Non-pigmented ciliary epithelial cell (primary cell): ENCODE results near the gene KBTBD12.

Experiments used
- DNase-seq: peaks from one replicate; pipeline ENCODE4 v3.0.0-alpha.2; 2010; ENCODE audit warnings: low read depth

KBTBD12 gene

DNA sequence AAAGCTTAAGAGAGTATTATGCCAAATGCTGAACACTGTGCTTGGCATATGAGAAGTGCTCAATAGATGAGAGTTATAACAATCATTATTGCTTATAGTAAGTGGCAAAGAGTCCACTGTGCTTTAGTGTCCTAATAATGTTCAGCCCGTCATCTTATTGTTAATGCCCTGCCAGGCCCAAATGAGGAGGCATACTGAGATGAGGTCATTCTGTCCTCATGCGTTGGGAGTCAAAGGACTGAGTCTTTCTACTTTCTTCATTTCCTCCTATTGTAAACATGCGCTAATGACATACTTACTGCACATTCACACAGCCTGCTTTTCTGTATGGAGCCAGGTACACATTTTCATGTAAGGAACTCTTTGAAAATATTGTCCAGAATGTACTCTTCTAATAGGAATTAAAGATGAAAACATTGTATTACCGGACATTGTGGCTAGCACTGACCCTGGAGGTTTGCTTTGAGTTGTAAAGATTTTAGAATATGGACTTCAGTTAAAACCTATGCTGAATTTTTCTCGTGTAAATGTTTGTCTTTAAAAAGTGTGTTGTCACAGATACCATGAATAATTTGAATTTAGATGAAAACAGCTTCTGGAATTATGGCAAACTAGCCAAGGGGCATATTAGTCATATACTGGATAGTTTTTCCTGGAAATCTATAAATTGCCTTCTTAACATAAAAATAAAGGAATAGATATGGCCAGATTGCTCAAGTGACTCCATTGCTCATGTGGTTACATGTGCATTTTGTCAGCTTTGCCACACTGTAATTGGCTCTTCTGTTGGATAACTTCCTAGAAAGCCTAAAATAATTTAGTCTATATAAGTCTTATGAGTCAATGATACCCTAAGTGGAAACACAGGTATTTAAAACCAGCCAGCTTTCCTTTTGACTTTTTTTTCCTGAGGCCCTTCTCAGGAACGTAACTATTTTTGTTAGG lies 38.3 kb downstream of the KBTBD12 start:
- DNase-seq = no peak

DNA sequence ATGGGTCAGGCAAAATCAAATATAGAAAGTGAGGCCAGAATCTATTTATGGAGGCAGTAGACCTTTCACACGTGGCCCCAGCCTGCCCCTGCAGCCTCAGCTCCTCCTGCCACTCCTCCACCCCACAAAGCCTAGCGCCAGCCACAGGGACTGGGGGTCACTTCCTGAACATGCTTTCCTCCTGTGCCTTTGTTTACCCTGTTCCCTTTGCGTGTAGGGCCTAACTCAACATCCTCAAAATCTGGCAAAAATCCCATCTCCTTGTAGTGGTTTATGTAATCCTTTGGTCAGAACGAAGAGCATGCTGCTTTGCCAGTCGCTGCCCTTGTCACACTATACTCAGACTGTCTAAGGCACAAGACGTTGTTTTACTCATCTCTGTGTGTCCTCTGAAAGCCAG lies 39.6 kb downstream of the KBTBD12 start:
- DNase-seq = no peak

DNA sequence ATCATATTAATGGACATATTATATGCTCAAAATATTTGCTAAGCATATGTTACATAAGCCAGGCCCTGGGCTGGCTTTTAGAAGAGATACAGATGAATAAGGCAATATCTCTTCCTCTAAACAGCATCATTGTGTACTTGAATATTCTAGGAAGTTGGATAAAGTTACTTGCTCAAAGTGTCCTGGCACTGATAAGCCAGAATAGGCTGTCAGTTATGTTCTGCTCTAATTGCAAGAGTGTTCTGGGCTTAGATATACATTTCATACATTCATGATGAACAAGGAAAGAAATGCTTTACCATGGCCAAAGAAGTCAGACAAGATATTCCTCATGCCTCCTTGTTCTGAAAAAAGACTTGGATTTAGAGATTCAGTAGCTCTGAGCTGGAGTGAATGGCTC lies 40.7 kb downstream of the KBTBD12 start:
- DNase-seq = no peak

DNA sequence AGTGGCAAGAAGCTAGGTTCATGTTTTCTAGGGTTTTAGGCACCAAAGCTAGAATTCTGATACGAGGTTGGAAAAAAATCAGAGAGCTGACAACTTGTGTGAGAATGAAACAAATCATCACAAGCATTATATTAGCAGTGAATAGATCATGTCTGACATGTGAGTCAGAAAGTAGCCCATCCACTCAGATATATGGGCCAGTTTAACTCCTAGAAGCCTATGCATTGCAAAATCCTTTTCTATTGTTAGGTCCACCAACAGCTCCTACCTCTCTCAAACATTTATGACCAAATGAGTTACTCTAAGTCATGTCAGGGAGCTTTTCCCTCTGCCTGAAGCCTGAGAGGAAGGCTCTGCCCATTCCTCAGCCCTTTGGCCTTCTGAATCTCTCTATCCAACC lies 44.0 kb downstream of the KBTBD12 start:
- no peak for DNase-seq

DNA sequence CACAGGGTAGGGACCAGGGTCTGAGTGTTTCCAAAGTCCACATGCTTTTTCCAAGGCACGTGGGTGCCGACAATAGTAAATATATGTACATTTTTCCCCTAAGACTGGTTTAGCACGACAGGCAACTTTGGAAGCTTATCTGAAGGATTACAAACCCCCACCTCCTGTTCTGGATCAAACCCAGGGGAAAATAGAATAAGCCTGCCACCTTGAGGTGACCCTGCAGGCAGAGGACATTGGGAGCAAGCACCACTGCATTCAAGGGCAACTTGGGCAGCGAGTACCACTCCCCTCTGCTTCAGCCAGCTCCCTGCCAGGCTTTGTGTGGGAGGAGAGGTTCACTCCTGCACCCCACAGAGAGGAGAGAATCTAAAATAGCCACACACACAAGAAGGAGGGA lies 44.8 kb downstream of the KBTBD12 start:
- DNase-seq = no peak

DNA sequence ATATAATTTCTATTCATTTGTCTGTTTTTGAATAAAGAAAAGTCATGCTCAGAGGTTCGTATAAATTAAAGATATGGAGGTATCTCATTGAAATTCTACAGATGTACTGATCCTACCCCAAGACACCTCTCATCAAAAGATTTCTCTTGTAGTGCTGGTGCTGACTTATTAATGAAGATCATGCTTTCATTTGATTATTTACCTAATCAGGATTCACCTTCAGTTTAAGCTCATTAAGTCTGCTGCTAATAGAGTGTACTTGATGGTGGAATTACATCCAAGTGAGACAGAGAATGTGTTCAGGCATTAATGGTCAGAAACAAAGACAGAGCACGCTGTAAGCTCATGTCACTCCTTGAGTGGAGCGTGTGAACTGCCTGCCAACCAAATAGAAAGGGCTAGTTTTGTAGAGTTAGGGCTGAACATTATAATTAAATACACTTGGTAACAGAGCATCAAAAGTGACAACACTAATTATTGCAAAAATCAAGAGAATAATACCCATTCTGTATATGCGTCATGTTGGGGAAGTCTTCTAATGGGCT lies 45.5 kb downstream of the KBTBD12 start:
- no peak for DNase-seq

DNA sequence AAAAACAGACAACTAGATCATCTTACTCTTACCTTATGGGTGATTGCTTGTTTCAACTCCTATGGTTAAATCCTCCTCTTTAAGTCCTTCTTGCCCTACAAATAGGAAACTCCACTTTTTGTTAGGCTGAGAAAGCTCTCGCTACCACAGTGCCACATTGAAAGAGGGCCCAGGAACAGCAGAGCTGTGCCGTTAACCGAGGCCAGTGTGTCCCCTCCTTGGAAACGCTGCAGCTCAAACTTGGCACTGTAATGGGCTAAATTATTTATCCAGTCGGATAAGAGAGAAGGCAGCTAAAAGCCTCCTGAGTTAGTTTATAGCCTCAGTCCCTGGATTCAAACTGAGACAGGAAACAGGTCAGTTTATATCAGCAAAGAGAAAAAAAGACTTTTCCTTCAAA lies 46.1 kb downstream of the KBTBD12 start:
- no peak for DNase-seq

DNA sequence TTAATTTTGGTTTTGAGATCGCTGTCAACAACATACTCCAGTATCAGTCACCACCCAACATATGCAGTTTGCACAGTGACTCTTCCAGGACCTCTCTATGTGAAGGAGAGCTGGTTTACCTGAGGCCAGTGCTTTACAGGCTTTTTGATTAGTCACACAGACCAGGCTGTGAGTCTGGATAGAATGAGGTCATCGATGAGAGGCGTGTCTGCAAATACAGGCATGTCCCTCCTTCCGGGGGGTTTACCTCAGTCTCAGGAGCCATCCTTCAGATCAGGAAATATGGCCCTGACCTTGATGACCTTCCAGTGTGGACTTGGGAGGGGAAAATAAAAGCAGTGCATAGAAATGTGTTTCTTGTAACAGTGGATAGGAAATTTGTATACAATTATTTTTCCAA lies 46.9 kb downstream of the KBTBD12 start:
- no peak for DNase-seq

DNA sequence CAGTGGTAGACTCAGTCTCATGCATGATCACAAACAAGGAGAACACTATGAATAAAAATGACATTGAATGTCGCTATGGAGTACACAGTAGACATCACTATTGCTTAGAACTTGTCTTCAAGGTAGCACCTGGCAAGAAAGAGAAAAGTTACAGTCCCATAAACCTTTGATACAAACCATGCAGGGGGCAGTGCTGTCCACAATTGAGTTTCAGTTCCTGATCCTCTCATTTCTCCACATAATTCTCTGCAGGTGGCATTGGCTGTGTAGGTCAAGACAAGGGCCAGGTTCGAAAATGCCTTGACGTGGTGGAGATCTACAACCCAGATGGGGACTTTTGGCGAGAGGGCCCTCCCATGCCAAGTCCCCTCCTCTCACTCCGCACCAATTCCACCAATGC lies 47.9 kb downstream of the KBTBD12 start:
- DNase-seq = no peak

DNA sequence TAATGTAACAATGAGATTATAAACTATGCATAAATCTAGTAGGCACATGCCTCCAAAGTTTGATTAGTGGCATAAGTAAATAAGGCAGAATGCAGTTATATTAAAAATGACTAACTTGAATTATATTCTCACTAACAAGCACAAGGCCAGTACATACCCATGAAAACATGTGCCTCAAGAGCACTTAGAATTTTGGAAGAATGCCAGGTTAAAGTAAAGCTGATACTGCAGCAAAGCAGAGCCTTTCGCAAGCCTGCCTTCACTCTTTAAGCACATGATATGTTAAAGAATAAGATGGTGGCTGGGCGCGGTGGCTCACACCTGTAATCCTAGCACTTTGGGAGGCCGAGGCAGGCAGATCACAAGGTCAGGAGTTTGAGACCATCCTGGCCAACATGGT lies 49.0 kb downstream of the KBTBD12 start:
- no peak for DNase-seq

DNA sequence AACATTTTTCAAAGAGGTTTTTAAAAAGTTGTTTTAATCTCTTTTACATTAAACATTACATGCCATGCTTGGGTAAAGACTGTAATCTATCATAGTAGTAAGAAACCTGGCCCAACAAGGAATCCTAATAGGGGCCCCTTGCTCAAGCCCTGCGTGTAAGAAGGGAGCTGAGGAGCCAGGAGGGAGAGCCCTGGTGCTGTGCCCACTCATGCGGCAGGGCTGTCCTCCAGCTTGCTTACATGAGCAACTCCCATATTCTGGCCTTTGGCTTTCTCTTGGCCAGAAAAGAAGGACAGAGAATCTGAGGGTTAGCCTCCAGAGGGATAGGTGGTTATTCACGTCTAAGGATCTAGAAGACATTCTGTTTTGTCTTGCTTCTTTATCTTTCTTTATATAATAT lies 49.8 kb downstream of the KBTBD12 start:
- DNase-seq = no peak

DNA sequence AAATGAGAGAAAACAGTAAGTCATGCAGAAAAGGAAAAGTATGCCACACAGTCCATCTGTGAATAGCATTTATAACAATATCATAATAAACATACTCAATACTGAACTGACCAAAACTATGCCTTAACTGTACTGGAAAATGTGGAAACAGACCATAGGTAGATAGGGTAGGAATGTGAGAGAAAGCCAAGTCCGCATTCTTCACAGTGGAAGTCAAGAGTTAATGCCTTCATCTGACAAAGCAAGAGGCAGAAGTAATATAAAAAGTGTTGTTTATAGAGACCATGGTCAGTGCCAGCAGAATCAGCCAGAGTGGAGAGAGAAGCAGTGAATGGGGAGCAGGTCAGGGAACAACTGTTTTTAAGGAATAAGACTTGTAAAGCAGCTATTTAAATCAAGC lies 52.3 kb downstream of the KBTBD12 start:
- no peak for DNase-seq

DNA sequence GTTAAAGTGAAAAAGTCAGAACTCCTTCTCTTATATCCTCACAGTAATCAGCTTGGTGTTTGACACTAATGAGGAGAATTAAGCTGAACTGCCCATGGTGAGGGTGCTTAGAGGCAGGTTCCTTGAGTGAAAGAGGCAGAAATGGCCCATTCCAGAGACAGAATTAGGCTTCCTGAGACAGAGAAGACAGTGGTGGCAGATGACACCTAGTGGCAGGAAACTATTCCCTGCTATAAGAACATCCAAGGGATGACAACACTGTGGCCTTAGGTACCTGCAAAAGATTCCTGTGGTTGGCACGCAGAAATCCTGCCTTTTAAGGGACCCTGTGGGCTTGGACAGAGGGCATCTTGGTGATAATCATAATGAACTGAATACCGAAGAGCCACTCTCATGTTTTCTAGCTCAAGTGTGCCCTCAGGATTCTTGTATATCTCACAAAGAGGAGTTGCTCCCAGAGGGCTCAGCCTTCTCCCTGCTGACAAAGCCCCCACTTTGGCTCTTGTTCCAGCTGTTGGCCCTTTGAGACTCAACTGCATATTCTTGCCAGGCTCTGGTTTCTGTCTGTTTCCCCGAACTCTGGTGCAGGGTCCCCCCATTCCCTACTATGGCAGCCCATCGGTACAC lies 56.0 kb downstream of the KBTBD12 start:
- DNase-seq = no peak

DNA sequence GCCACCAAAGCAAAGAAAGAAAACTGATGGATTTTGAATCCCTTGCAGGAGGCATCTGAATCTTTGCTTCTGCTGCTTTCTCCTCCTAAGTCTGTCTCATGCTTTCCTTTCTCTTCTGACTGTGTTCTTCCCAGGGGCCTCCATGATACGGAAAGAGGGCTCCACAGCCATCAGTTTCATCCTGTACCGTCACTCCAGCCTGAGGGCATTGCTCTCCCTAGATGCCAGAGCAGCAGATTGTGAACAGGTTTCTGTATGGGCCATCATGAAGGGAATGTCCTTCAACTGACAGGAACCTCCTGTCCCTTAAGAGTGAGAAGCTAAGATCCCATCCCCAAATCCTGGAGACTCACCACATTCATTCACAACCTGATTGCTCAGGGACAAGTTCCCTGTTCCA lies 59.2 kb downstream of the KBTBD12 start:
- no peak for DNase-seq

DNA sequence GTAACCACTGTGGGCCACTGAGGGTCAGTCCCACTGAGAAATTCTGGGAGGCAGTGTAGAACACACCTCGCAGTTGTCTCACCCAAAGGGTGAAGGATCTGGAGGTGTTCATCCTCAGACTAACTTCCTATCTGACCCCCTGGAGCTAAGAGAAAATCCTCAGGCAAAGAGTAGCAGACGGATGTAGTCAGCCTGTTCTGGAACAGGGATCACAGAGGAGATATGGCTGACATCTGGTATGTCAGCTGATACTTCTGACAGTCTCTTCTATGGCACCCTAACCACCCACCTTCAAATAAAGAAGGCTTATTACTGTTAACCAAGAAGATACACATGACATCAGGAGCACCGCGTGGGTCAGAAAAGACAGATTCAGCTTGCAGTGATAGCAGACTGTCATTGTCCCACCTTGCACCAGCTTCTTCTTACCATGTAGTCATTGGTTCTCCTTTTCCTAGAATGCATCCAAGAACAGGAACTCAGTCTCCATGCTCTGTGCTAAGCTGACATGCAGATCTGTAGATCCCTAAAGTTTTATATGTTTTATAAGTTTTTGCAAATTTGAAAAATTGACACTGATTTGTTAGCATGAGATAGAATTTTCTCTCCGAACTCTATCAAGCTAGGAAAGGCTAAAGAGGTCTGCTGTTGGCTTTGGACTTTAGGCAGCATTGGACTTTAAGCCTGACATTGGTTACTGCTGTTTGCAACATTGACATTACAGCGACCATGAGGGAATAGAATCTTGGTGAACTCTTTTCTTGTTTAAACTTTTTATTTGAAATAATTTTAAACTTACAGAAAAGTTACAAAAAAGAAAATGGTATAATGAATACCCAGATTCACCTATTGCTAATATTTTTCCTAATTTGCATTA lies 60.4 kb downstream of the KBTBD12 start:
- no peak for DNase-seq

DNA sequence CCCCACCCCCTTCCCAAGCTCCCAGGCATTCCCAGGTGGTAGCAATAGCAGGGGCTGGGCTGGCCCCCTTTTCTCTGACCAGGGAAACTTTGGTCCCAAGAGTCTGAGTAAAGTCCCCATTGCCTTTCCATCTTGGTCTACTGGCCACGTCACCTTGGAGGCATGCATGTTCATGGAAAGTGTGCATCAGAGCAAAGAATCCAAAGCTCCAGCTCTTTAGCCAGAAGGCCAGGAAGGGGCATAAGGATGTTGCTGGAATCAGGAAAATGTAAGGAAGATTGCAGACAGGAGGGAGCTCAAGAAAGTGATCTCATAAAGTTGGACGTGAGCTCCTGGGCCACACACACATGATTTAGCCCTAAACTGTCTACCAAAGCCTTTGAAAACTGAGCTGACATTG lies 63.6 kb downstream of the KBTBD12 start:
- no peak for DNase-seq

DNA sequence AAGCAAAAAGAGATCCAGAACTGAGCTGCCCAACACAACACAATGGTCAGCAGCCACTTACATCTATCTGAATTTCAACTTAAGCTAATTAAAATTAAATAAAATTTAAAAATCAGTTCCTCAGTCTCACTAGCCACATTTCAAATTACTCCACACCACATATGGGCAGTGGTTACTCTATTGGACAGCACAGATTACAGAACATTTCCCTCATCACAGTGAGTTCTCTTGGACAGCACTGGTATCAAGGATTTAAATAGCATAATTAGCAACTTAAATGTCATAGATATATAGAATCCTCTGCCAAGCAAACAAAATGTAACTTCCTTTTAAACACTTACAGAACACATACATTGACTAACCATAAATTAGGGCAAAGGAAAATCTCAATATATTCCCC lies 64.4 kb downstream of the KBTBD12 start:
- DNase-seq = no peak

DNA sequence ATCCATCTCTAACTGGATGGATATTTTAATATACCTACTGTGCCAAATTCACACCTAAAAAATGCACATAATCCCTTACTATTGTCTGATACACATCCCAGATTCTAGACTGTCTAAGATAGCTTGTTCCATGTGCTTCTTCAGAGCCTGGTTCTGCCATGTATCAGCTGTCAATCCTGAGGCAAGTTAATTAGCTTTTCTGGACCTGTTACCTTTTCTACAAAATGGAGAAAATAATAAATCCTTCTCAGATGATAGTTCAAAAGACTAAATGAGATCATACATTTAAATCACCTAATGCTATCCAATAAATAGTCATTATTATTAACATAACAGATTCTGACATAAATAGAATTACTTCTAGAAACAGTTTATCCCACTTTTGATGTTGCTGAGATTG lies 66.1 kb downstream of the KBTBD12 start:
- no peak for DNase-seq

DNA sequence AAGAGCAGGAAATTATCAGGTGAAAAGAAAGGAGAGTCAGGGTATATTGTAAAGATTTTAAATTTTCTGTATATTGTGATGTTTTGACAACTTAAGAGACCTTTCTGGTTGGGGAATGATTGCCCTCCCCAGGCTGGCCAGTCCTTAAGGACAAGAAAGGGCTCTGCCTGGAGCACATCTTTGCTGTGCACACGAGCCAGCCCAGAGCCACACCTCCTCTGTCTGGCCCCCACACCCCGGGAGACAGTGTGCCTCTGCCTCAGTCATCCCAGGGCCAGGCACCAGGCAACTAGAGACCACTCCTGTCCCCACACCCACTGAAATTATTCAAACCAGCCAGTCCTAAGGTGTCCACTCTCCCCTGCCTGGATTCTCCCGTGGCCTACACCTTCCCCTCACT lies 67.1 kb downstream of the KBTBD12 start:
- no peak for DNase-seq

DNA sequence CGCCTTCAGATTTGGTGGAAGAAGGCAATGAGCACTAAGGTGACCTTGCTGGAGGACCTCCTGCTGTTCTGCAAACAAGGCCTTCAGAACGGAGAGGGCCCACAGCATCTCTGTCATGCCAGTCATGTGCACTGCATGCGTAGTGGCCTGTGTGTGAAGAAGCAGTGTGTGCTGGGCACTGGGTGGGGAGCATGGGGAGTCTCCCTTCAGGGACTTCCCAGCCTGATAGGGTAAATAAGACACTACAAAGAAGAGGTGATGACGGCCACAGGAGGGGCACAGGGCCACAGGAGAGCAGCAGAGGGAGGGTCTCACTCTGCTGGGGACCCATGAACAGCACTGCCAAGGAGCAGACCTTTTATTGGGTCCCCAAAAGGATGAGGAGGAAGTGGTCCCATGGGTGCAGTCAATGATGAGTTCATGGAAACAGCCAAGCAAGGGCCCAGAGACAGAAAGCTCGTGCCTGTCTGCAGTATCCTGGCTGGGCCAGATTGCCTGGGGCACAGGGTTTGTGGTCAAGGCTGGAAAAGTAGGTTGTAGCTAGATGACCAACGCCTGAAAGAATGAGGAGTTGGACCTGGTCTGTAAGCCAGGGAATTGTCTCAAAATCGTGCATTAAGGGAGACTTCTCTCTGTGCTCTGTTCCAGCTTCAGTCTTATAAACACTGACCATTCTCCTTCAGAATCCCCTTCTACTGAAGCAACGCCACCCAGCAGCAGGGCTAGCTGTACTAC lies 69.4 kb downstream of the KBTBD12 start:
- no peak for DNase-seq

DNA sequence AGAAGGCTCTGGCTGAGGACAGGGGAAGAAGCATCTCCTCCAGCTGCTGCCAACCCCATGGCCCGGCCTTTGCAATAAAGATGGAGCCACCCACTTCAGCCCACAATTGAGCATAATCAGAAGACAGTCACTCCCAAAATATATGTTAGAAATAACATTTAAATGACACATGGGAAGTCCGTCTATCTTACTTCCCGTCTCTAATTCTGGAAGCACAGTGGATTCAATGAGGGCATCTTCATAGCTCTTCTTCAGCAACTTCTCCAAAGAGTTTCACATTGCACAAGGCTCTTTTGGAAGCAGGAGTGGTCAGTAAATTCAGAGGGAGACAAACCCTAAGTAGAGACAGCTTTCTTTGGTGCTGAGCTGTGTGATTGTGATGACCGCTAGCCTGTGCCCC lies 70.2 kb downstream of the KBTBD12 start:
- DNase-seq = no peak
